ENCODE results near the gene COX8C.
"Not testable (repeated sequence)": the region's sequence is repeated elsewhere in the genome, so short reads cannot be mapped to it uniquely, and the experiment has no call there.

Gene COX8C

GRCh38 chr14:93379831-93380230, 32.8 kb downstream of the COX8C start:
- no peak for DNase-seq

DNA sequence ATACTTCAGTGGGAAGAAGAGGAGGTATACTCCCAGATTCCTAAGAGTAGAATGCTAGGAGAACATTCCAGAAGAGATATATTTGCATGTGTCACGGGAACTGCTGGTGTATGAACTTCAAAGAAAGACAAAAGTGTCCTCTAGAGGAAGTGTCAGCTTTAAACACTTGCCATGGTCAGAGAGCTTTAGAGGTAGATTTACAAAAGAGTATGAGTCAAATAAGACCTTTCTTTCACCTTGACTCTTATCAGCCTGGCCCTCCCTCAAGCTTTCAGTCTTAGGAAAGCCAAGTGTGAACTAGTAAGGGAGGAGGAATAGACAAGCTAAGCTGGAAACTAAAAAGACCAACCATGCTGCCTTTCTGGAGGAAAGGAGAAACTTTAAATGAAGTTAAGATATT, 34.7 kb downstream of the COX8C start:
- no peak for DNase-seq

GRCh38 chr14:93384256-93384655, 37.3 kb downstream of the COX8C start:
- DNase-seq: not testable (repeated sequence)

DNA sequence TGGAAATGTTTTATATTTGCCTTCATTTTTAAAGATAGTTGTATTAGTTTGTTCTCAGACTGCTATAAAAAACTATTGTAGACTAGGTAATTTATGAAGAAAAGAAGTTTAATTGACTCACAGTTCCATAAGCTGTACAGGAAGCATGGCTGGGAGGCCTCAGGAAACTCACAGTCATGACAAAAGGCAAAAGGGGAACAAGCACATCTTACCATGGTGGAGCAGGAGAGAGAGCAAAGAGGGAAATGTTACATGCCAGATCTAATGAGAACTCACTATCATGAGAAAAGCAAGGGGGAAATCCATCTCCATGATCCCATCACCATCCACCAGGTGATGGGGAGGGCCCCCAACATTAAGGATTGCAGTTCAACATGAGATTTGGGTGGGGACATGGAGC, 48.2 kb downstream of the COX8C start:
- no peak for DNase-seq

GRCh38 chr14:93396456-93396855, 49.5 kb downstream of the COX8C start:
- no peak for DNase-seq
